ENCODE data around the gene CATSPERE. TPM values are rescaled to one million over a fixed set of nuclear protein-coding genes. Genes with fewer than 3 reads are reported as not detected.
"Not testable (repeated sequence)": the region's sequence is repeated elsewhere in the genome, so short reads cannot be mapped to it uniquely, and the experiment has no call there.

The CATSPERE gene
- total RNA-seq, 2 experiments from 2014 or later, result 0.20 to 0.58 TPM

DNA sequence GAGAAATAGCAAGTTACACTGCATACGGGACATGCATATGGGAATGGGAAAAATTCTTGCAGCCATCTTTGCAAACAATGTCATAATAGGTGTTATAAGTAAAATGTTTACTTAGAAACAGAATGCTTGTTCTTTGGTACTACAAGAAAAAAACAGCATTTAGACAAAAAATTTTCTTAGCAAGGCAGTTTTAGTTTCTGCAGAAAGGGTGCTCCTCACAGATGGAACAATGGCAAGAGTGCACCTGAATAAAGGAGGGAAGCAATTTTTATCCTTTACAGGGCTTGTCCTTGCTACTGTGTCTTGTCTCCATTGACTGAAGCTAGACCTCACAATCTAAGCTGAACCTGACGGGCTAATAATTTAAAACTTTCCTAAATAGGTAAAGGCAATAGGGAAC lies 112.7 kb downstream of the CATSPERE start:
- intact Hi-C loops (cut with micrococcal nuclease), result no loop called here
- H3K4me3 Mint-ChIP-seq, result no peak overlapping the region
- ATAC-seq (no peak), DNase-seq (no peak)
- ChIA-PET POLR2A (no interaction called here), CTCF (no interaction called here)
- peaks cover 15% of the 10 kb centered on the region for H3K36me3 Mint-ChIP-seq (ENCODE audit: low read depth)
- no peak overlapping the region for H3K27ac Mint-ChIP-seq
- TF ChIP-seq, protein P1, sequence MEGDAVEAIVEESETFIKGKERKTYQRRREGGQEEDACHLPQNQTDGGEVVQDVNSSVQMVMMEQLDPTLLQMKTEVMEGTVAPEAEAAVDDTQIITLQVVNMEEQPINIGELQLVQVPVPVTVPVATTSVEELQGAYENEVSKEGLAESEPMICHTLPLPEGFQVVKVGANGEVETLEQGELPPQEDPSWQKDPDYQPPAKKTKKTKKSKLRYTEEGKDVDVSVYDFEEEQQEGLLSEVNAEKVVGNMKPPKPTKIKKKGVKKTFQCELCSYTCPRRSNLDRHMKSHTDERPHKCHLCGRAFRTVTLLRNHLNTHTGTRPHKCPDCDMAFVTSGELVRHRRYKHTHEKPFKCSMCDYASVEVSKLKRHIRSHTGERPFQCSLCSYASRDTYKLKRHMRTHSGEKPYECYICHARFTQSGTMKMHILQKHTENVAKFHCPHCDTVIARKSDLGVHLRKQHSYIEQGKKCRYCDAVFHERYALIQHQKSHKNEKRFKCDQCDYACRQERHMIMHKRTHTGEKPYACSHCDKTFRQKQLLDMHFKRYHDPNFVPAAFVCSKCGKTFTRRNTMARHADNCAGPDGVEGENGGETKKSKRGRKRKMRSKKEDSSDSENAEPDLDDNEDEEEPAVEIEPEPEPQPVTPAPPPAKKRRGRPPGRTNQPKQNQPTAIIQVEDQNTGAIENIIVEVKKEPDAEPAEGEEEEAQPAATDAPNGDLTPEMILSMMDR (IDR thresholded peaks at IDR 0.05), result no peak
- no peaks in the 10 kb centered on the region for H3K27me3 Mint-ChIP-seq
- no peaks in the 10 kb centered on the region for H3K4me1 Mint-ChIP-seq (ENCODE audit: low read depth)
- peaks cover 34% of the 10 kb centered on the region for H3K9me3 Mint-ChIP-seq

GRCh38 chr1:244576259-244576892 lies 115.3 kb downstream of the CATSPERE start:
- Mint-ChIP-seq H3K36me3 (ENCODE audit: low read depth) (peaks cover 15% of the 10 kb centered on the region), H3K27me3 (no peaks in the 10 kb centered on the region), H3K4me1 (ENCODE audit: low read depth) (no peaks in the 10 kb centered on the region), H3K27ac (no peak overlapping the region), H3K4me3 (no peak overlapping the region), H3K9me3 (peaks cover 34% of the 10 kb centered on the region)
- DNase-seq, result no peak
- ChIA-PET CTCF (no interaction called here), POLR2A (no interaction called here)
- no peak for ATAC-seq
- TF ChIP-seq, protein P1 (IDR thresholded peaks at IDR 0.05), result no peak
- intact Hi-C loops (cut with micrococcal nuclease), result no loop called here

DNA sequence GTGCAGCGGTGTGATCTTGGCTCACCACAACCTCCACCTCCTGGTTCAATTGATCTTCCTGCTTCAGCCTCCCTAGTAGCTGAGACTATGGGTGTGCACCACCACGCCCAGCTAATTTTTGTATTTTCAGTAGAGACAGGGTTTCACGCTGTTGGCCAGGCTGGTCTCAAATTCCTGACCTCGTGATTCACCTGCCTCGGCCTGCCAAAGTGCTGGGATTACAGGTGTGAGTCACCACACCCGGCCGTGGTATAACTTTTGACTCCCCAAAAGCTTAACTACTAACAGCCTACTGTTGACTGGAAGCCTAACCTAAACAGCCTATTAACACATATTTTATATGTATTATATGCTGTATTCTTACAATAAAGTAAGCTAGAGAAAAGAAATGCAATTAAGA lies 117.1 kb downstream of the CATSPERE start:
- intact Hi-C loops (cut with micrococcal nuclease); POLR2A ChIA-PET; CTCF ChIA-PET; DNase-seq; H3K27me3 Mint-ChIP-seq; H3K4me1 Mint-ChIP-seq (ENCODE audit: low read depth); H3K27ac Mint-ChIP-seq; H3K4me3 Mint-ChIP-seq; ATAC-seq: not testable (repeated sequence)
- Mint-ChIP-seq H3K9me3 (peaks cover 31% of the 10 kb centered on the region), H3K36me3 (ENCODE audit: low read depth) (peaks cover 12% of the 10 kb centered on the region)

GRCh38 chr1:244583358-244583982 lies 122.4 kb downstream of the CATSPERE start:
- no peak overlapping the region for H3K27ac Mint-ChIP-seq
- no peaks in the 10 kb centered on the region for H3K36me3 Mint-ChIP-seq (ENCODE audit: low read depth)
- no peaks in the 10 kb centered on the region for H3K4me1 Mint-ChIP-seq (ENCODE audit: low read depth)
- DNase-seq (no peak), ATAC-seq (no peak)
- no peak overlapping the region for H3K4me3 Mint-ChIP-seq
- no peaks in the 10 kb centered on the region for H3K9me3 Mint-ChIP-seq
- no peaks in the 10 kb centered on the region for H3K27me3 Mint-ChIP-seq
- CTCF ChIA-PET, result no interaction called here
- POLR2A ChIA-PET, result no interaction called here
- intact Hi-C loops (cut with micrococcal nuclease), result no loop called here
- TF ChIP-seq, protein P1 (IDR thresholded peaks at IDR 0.05), result no peak

GRCh38 chr1:244585867-244586266 lies 124.8 kb downstream of the CATSPERE start:
- TF ChIP-seq, protein P1 (IDR thresholded peaks at IDR 0.05), result no peak
- CTCF ChIA-PET, result no interaction called here
- POLR2A ChIA-PET, result no interaction called here
- DNase-seq (no peak), ATAC-seq (no peak)
- Mint-ChIP-seq H3K4me1 (ENCODE audit: low read depth) (no peaks in the 10 kb centered on the region), H3K27ac (no peak overlapping the region), H3K27me3 (no peaks in the 10 kb centered on the region), H3K4me3 (no peak overlapping the region), H3K9me3 (no peaks in the 10 kb centered on the region), H3K36me3 (ENCODE audit: low read depth) (no peaks in the 10 kb centered on the region)
- intact Hi-C loops (cut with micrococcal nuclease), result no loop called here

All from activated CD8-positive, alpha-beta T cell treated with anti-CD3 and anti-CD28 coated beads for 36 hours (primary cell).